ENCODE measurements around the gene VTN.

The VTN gene

GRCh38 chr17:28344435-28344901 is 25.6 kb downstream of the VTN start:
- H3K27ac ChIP-seq (ENCODE audit: low read length): no peak overlapping the region

GRCh38 chr17:28344011-28344410 is 26.1 kb downstream of the VTN start:
- no peaks in the 10 kb centered on the region for H3K27me3 ChIP-seq (ENCODE audit: low read depth, low read length)
- H3K27ac ChIP-seq (ENCODE audit: low read length): no peak overlapping the region
- H4K20me1 ChIP-seq (ENCODE audit: insufficient read depth, low read length): no peaks in the 10 kb centered on the region
- H3K9me3 ChIP-seq (ENCODE audit: insufficient read depth, low read length): no peaks in the 10 kb centered on the region
- TF ChIP-seq CTCF (IDR thresholded peaks at IDR 0.05; ENCODE audit: low read depth, low read length): no peak
- no peak for TF ChIP-seq EZH2phosphoT487 (IDR thresholded peaks at IDR 0.05; ENCODE audit: low read depth)
- peaks cover 52% of the 10 kb centered on the region for H3K36me3 ChIP-seq (replicated peaks; ENCODE audit: low read depth, low read length)
- no peak overlapping the region for H3K4me2 ChIP-seq (ENCODE audit: low read length)
- H3K79me2 ChIP-seq (ENCODE audit: low read length): no peaks in the 10 kb centered on the region
- H3K9ac ChIP-seq (ENCODE audit: low read length): no peak overlapping the region
- no peak overlapping the region for H3K4me3 ChIP-seq (ENCODE audit: low read length)
- no peak overlapping the region for H2AFZ ChIP-seq (ENCODE audit: low read depth, low read length)
- no peaks in the 10 kb centered on the region for H3K4me1 ChIP-seq (ENCODE audit: low read length)

More at GRCh38 chr17:28344435-28344901, 25.6 kb downstream of the VTN start:
- no peaks in the 10 kb centered on the region for H3K9me3 ChIP-seq (ENCODE audit: insufficient read depth, low read length)
- no peak overlapping the region for H3K4me3 ChIP-seq (ENCODE audit: low read length)
- H4K20me1 ChIP-seq (ENCODE audit: insufficient read depth, low read length): no peaks in the 10 kb centered on the region
- no peak overlapping the region for H3K9ac ChIP-seq (ENCODE audit: low read length)
- TF ChIP-seq EZH2phosphoT487 (IDR thresholded peaks at IDR 0.05; ENCODE audit: low read depth) (no peak), CTCF (IDR thresholded peaks at IDR 0.05; ENCODE audit: low read depth, low read length) (no peak)
- H3K4me2 ChIP-seq (ENCODE audit: low read length): no peak overlapping the region
- no peaks in the 10 kb centered on the region for H3K79me2 ChIP-seq (ENCODE audit: low read length)
- H3K4me1 ChIP-seq (ENCODE audit: low read length): no peaks in the 10 kb centered on the region
- H3K27me3 ChIP-seq (ENCODE audit: low read depth, low read length): no peaks in the 10 kb centered on the region
- no peak overlapping the region for H2AFZ ChIP-seq (ENCODE audit: low read depth, low read length)
- peaks cover 53% of the 10 kb centered on the region for H3K36me3 ChIP-seq (replicated peaks; ENCODE audit: low read depth, low read length)

GRCh38 chr17:28343491-28343932 is 26.6 kb downstream of the VTN start:
- no peaks in the 10 kb centered on the region for H3K79me2 ChIP-seq (ENCODE audit: low read length)
- no peak overlapping the region for H2AFZ ChIP-seq (ENCODE audit: low read depth, low read length)
- H3K9ac ChIP-seq (ENCODE audit: low read length): no peak overlapping the region
- peaks cover 49% of the 10 kb centered on the region for H3K36me3 ChIP-seq (replicated peaks; ENCODE audit: low read depth, low read length)
- no peak overlapping the region for H3K4me2 ChIP-seq (ENCODE audit: low read length)
- no peaks in the 10 kb centered on the region for H3K27me3 ChIP-seq (ENCODE audit: low read depth, low read length)
- H4K20me1 ChIP-seq (ENCODE audit: insufficient read depth, low read length): no peaks in the 10 kb centered on the region
- no peaks in the 10 kb centered on the region for H3K4me1 ChIP-seq (ENCODE audit: low read length)
- no peak for TF ChIP-seq EZH2phosphoT487 (IDR thresholded peaks at IDR 0.05; ENCODE audit: low read depth)
- TF ChIP-seq CTCF (IDR thresholded peaks at IDR 0.05; ENCODE audit: low read depth, low read length): no peak
- H3K9me3 ChIP-seq (ENCODE audit: insufficient read depth, low read length): no peaks in the 10 kb centered on the region
- no peak overlapping the region for H3K27ac ChIP-seq (ENCODE audit: low read length)
- H3K4me3 ChIP-seq (ENCODE audit: low read length): no peak overlapping the region

GRCh38 chr17:28342313-28342712 is 27.8 kb downstream of the VTN start:
- H3K9ac ChIP-seq (ENCODE audit: low read length): no peak overlapping the region
- H3K36me3 ChIP-seq (replicated peaks; ENCODE audit: low read depth, low read length): peaks cover 41% of the 10 kb centered on the region
- no peak overlapping the region for H3K4me2 ChIP-seq (ENCODE audit: low read length)
- TF ChIP-seq EZH2phosphoT487 (IDR thresholded peaks at IDR 0.05; ENCODE audit: low read depth) (no peak), CTCF (IDR thresholded peaks at IDR 0.05; ENCODE audit: low read depth, low read length) (no peak)
- no peak overlapping the region for H3K4me3 ChIP-seq (ENCODE audit: low read length)
- no peaks in the 10 kb centered on the region for H3K4me1 ChIP-seq (ENCODE audit: low read length)
- no peak overlapping the region for H2AFZ ChIP-seq (ENCODE audit: low read depth, low read length)
- no peaks in the 10 kb centered on the region for H3K27me3 ChIP-seq (ENCODE audit: low read depth, low read length)
- no peaks in the 10 kb centered on the region for H3K9me3 ChIP-seq (ENCODE audit: insufficient read depth, low read length)
- H4K20me1 ChIP-seq (ENCODE audit: insufficient read depth, low read length): no peaks in the 10 kb centered on the region
- H3K27ac ChIP-seq (ENCODE audit: low read length): no peak overlapping the region
- no peaks in the 10 kb centered on the region for H3K79me2 ChIP-seq (ENCODE audit: low read length)
